Neutrophil (primary cell): ENCODE measurements around the gene CCDC106.

Source experiments
- H3K27ac ChIP-seq: fragments of 200-600 bp; sonication (generic); 2 replicates; pipeline ENCODE4 v1.5.1; 2016; ENCODE audit warnings: mild to moderate bottlenecking, moderate library complexity
- H3K27me3 ChIP-seq: fragments of 200-600 bp; sonication (generic); 2 replicates; pipeline ENCODE4 v1.6.0; 2016; ENCODE audit warnings: mild to moderate bottlenecking
- H3K36me3 ChIP-seq: fragments of 200-600 bp; sonication (generic); 2 replicates; pipeline ENCODE4 v1.5.1; 2017
- H3K4me1 ChIP-seq, 2 experiments: fragments of 200-600 bp in 1 of 2; sonication (generic) in 1 of 2; 1 replicate in 1 of 2; 2 replicates in 1 of 2; pipeline versions ENCODE4 v1.5.1 to v1.6.1; 2013 to 2016; ENCODE audit warnings: low read depth in 1 of 2, low read length in 1 of 2, mild to moderate bottlenecking in 1 of 2, moderate library complexity in 1 of 2; ENCODE audit not compliant: control insufficient read depth in 1 of 2, insufficient read depth in 1 of 2
- H3K4me3 ChIP-seq, 2 experiments: fragments of 200-600 bp in 1 of 2; sonication (generic) in 1 of 2; 1 replicate in 1 of 2; 2 replicates in 1 of 2; pipeline ENCODE4 v1.5.1; 2013 to 2016; ENCODE audit warnings: low read depth in 1 of 2, low read length in 1 of 2, mild to moderate bottlenecking in 1 of 2, moderate library complexity in 1 of 2
- H3K9me3 ChIP-seq: fragments of 200-600 bp; sonication (generic); 2 replicates; pipeline ENCODE4 v1.5.1; 2016
- CTCF ChIP-seq: fragments of 200-600 bp; sonication (generic); IDR thresholded peaks from 2 replicates; pipeline ENCODE4 v1.5.1; 2016; ENCODE audit warnings: antibody characterized with exemption

The CCDC106 gene

GRCh38 chr19:55697698-55698097, 49.7 kb downstream of the CCDC106 start:
- no peak for TF ChIP-seq CTCF
- no peaks in the 10 kb centered on the region for H3K9me3 ChIP-seq
- H3K27ac ChIP-seq: no peak overlapping the region
- H3K36me3 ChIP-seq: peaks cover 84% of the 10 kb centered on the region
- no peaks in the 10 kb centered on the region for H3K27me3 ChIP-seq
- no peaks in the 10 kb centered on the region for H3K4me1 ChIP-seq
- H3K4me3 ChIP-seq: no peak overlapping the region

GRCh38 chr19:55698256-55698655, 50.2 kb downstream of the CCDC106 start:
- no peak overlapping the region for H3K27ac ChIP-seq
- peaks cover 79% of the 10 kb centered on the region for H3K36me3 ChIP-seq
- no peak overlapping the region for H3K4me3 ChIP-seq
- no peak for TF ChIP-seq CTCF
- no peaks in the 10 kb centered on the region for H3K4me1 ChIP-seq
- H3K9me3 ChIP-seq: no peaks in the 10 kb centered on the region
- no peaks in the 10 kb centered on the region for H3K27me3 ChIP-seq

GRCh38 chr19:55699221-55699620, 51.2 kb downstream of the CCDC106 start:
- Histone ChIP-seq H3K27me3 (no peaks in the 10 kb centered on the region), H3K36me3 (peaks cover 72% of the 10 kb centered on the region), H3K4me1 (no peaks in the 10 kb centered on the region), H3K4me3 (no peak overlapping the region), H3K9me3 (no peaks in the 10 kb centered on the region), H3K27ac (no peak overlapping the region)
- no peak for TF ChIP-seq CTCF

- no peak overlapping the region for H3K4me3 ChIP-seq
- no peaks in the 10 kb centered on the region for H3K4me1 ChIP-seq
- H3K27ac ChIP-seq: no peak overlapping the region
- H3K9me3 ChIP-seq: no peaks in the 10 kb centered on the region
- no peaks in the 10 kb centered on the region for H3K27me3 ChIP-seq
- H3K36me3 ChIP-seq: peaks cover 63% of the 10 kb centered on the region
- no peak for TF ChIP-seq CTCF
Observed at GRCh38 chr19:55700813-55701212, 52.8 kb downstream of the CCDC106 start.

GRCh38 chr19:55702131-55702627, 54.2 kb downstream of the CCDC106 start:
- Histone ChIP-seq H3K36me3 (peaks cover 50% of the 10 kb centered on the region), H3K27me3 (no peaks in the 10 kb centered on the region)

More at GRCh38 chr19:55702131-55702627, 54.2 kb downstream of the CCDC106 start:
- no peaks in the 10 kb centered on the region for H3K4me1 ChIP-seq
- no peak for TF ChIP-seq CTCF
- no peaks in the 10 kb centered on the region for H3K9me3 ChIP-seq
- H3K27ac ChIP-seq: no peak overlapping the region
- H3K4me3 ChIP-seq: no peak overlapping the region
